IPS DF 4.7 (cell line): ENCODE results near the gene FRMD4A.
A peak's percentile ranks its signal among the peaks of the same experiment; 100 is the strongest.
"Not testable (repeated sequence)": the region's sequence is repeated elsewhere in the genome, so short reads cannot be mapped to it uniquely, and the experiment has no call there.

Experiments
- DNase-seq: peaks from one replicate; pipeline ENCODE4 v3.0.0-alpha.2; 2013; ENCODE audit warnings: low spot score; ENCODE audit errors: extremely low read depth

FRMD4A gene

GRCh38 chr10:13789448-13789829 lies 541.3 kb downstream of the FRMD4A start:
- no peak for DNase-seq

GRCh38 chr10:13788711-13789447 lies 541.8 kb downstream of the FRMD4A start:
- DNase-seq = no peak

DNA sequence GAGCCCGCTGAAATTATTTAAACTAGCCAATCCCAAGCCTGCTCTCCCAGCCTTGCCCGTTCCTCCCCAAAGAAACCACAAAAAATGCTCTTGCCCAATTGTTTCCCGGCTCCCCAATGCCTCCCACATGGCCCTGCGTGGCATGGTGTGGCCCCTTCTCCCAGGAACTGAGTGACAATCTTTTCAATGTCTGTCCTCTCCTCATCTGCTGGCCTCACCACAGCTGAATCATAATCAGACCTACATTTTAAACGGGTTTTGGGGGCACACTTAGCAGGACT lies 542.5 kb downstream of the FRMD4A start:
- DNase-seq = no peak

- no peak for DNase-seq
Observed at GRCh38 chr10:13787015-13787421, 543.7 kb downstream of the FRMD4A start.

GRCh38 chr10:13784067-13784466 lies 546.7 kb downstream of the FRMD4A start:
- no peak for DNase-seq

DNA sequence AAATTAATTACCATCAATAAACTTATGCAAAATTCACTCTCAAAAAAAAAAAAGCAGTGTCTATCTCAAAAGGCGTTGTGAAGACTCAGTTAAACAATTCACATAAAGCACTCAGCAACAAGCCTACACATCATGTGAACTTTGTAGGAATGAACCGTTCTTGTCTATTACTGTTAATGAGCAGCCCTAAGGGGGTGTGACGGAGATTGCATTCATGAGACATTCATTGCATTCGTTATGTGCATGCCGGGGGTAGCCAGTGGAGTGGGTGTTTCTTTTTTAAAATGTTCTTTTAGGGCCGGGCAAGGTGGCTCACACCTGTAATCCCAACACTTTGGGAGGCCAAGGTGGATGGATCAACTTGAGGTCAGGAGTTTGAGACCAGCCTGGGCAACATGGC lies 551.0 kb downstream of the FRMD4A start:
- DNase-seq = no peak

- not testable (repeated sequence) for DNase-seq
Observed at GRCh38 chr10:13778693-13778960, 552.1 kb downstream of the FRMD4A start.

DNA sequence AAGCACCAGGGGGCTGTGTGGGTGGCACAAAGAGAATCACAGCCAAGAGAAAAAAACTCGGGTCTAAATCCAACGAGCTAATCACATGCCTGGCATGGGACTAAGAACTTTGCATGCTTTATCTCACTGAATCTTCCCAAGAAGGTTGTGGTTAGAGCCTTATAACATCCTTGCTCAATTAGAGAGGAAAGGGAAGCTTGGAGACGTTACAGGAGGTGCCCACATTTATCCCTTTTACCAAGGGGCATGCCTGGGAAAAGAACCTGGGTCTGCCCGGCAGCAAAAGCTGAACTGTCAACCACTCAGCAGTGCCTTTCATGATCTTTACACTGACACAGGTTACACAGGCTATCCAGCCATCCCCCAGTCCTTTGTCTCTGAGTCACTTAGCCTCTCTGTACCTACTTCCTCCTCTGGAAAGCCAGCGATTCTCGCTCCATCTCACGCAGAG lies 553.8 kb downstream of the FRMD4A start:
- DNase-seq = no peak

- no peak for DNase-seq
Observed at GRCh38 chr10:13775786-13776775, 554.6 kb downstream of the FRMD4A start.

- DNase-seq = no peak
Observed at GRCh38 chr10:13774303-13774893, 556.3 kb downstream of the FRMD4A start.

GRCh38 chr10:13773496-13774170 lies 557.1 kb downstream of the FRMD4A start:
- DNase-seq = no peak

GRCh38 chr10:13773043-13773442 lies 557.7 kb downstream of the FRMD4A start:
- no peak for DNase-seq

DNA sequence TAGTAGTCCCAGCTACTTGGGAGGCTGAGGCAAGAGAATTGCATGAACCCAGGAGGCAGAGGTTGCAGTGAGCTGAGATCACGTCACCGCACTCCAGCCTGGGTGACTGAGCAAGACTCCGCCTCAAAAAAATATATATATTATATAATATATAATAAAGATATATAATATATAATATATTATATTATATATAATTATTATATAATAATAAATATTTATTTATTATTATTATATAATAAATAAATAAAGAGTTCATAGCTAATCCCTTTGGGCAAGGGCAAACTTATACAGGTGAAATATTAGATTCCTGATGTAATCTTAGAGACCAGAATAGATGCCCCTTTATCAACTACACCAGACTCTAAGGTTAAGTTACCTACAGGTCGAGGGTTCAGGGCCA lies 558.7 kb downstream of the FRMD4A start:
- no peak for DNase-seq

DNA sequence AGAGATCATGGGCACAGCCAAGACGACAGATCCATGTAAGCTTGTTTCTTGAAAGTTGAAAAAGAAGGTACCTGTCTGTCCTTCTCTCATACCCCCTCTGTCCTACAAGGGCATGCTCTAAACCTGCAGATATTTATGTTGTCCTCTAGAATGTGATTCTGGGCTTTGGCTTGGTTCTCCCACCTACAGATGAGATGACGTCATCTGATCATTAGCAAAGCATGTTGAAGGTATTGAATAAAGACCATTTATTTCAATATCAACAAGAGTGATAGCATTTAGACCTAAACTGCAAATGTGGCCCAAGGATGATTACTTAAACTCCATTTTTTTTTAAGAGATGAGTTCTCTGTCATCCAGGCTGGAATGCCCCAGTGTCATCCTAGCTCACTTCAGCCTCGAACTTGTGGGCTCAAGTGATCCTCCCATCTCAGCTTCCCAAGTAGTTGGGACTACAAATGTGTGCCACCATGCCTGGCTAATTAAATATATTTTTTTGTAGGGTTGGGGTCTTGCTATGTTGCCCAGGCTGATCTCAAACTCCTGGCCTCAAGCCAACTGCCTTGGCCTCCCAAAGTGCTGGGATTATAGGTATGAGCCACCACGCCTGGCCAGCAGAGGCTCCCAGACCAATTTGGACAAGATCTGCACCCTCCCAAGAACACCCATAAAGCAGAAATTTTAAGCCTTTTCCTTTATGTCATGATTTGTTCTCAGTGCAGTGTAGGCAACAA lies 559.8 kb downstream of the FRMD4A start:
- no peak for DNase-seq

DNA sequence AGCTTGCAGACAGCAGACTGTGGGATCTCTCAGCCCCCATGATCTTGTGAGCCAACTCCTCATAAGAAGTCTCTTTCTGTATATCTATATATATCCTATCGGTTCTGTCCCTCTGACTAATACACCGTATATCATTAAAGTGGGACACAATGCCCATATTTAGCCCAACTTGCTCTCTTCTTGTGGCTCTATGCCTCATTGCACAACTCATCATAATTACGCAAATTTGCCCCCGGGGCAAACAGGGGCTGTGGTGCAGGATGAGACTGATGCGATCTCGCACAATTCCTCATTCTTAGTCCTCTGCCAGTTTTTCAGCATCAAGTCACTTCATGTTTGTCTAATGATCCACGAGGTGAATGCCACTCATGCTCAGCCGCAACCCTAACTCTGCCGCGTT lies 560.8 kb downstream of the FRMD4A start:
- no peak for DNase-seq

DNA sequence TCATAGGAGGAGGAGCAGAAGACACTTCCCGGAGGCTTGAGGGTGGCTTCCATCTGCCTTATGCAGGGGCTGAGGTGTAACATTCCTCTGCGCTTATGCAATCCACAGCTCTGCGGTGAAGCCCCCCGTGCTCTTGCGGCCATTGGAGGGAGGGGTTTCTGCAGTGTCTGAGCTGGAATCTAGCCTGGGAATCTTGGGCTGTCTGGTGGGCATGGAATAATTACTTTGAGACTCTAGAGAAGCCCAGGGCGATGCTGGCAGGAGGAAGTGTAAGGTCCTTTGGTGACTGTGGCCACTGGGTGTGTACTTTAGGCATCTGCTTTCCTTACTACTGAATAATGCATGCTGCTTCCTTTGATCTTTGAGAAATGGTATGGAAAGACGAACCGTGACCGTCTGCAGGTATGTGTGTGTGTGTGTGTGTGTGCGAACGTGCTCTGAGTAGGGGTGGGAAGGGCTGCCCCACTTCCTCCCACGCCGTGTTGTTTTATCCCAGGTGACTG lies 563.0 kb downstream of the FRMD4A start:
- no peak for DNase-seq

DNA sequence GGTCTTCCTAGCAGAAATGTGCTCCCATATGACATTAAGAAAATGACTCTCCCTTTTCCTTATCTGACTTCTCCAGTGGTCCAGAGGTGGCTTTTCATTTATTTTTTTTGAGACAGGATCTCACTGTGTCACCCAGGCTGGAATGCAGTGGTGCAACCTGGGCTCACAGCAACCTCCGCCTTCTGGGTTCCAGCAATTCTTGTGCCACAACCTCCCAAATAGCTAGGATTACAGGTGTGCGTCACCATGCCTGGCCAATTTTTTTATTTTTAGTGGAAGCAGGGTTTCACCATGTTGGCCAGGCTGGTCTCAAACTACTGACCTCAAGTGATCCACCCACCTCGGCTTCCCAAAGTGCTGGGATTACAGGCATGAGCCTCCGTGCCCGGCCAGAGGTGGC lies 563.6 kb downstream of the FRMD4A start:
- not testable (repeated sequence) for DNase-seq

- no peak for DNase-seq
Observed at GRCh38 chr10:13765641-13766341, 564.9 kb downstream of the FRMD4A start.

DNA sequence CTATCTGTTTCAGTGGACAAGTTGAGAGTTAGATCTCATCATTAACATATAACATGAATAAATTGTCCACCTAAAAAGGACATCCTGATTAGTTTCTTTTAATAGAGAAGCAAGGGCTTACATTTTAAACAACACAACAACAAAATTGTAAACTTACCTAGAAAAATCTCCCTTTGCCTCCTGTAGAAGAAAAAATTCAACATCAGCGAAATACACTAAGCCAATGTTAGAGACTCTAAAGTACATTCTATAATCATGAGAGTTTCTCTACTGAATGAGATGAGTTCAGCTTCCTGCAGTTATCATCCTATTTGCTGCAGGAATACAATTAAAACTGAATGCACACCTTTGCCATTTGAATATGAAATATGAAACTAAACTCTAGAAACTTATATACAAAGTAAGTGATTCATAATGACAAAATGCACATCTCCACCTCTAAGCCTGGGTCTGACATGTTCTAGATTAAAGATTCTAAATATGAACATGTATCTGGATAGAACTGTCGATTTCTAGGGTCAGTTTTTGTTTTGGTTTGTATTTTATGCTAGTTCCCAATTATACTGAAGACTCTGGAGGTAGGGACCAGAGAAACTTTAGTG lies 569.1 kb downstream of the FRMD4A start:
- no peak for DNase-seq

GRCh38 chr10:13759168-13759567 lies 571.6 kb downstream of the FRMD4A start:
- peak; percentile 41 for DNase-seq
